GM19463 (cell line): ENCODE results near the gene FBF1.

Experiments used
- ATAC-seq: cut with Tn5 transposase; IDR thresholded peaks from one replicate; pipeline ENCODE4 v1.9.1; 2021; ENCODE audit warnings: mild to moderate bottlenecking, moderate library complexity; ENCODE audit not compliant: unreplicated experiment

Gene FBF1

GRCh38 chr17:75917141-75917916 is 23.5 kb downstream of the FBF1 start:
- no peak for ATAC-seq

- no peak for ATAC-seq
Observed at GRCh38 chr17:75915268-75915667, 25.6 kb downstream of the FBF1 start.

GRCh38 chr17:75914643-75915267 is 26.1 kb downstream of the FBF1 start:
- no peak for ATAC-seq

- no peak for ATAC-seq
Observed at GRCh38 chr17:75913537-75914210, 27.2 kb downstream of the FBF1 start.

GRCh38 chr17:75910699-75911098 is 30.1 kb downstream of the FBF1 start:
- no peak for ATAC-seq

- ATAC-seq: no peak
Observed at GRCh38 chr17:75909812-75910274, 31.0 kb downstream of the FBF1 start.

GRCh38 chr17:75909051-75909811 is 31.6 kb downstream of the FBF1 start:
- ATAC-seq: no peak

GRCh38 chr17:75908201-75908600 is 32.6 kb downstream of the FBF1 start:
- no peak for ATAC-seq

GRCh38 chr17:75906143-75906884 is 34.5 kb downstream of the FBF1 start:
- ATAC-seq: no peak

- peak; percentile 95 for ATAC-seq
Observed at GRCh38 chr17:75904749-75905521, 35.9 kb downstream of the FBF1 start, which contains the start of gene MRPL38. Gene MRPL38, minus strand, starts transcription at chr17:75904884. Its CDS starts 9 bp downstream, at chr17:75904875.

- no peak for ATAC-seq
Observed at GRCh38 chr17:75902406-75902805, 38.4 kb downstream of the FBF1 start.

- ATAC-seq: no peak
Observed at GRCh38 chr17:75901727-75902126, 39.1 kb downstream of the FBF1 start.

- no peak for ATAC-seq
Observed at GRCh38 chr17:75900691-75901533, 39.9 kb downstream of the FBF1 start.

- no peak for ATAC-seq
Observed at GRCh38 chr17:75899767-75900468, 40.9 kb downstream of the FBF1 start.

GRCh38 chr17:75899353-75899752 is 41.5 kb downstream of the FBF1 start:
- ATAC-seq: no peak

- ATAC-seq: no peak
Observed at GRCh38 chr17:75898791-75899190, 42.1 kb downstream of the FBF1 start.

GRCh38 chr17:75898065-75898464 is 42.8 kb downstream of the FBF1 start:
- ATAC-seq: no peak
